Astrocyte (in vitro differentiated cells and primary cell): ENCODE data around the gene CERK. TPM values are rescaled to one million over a fixed set of nuclear protein-coding genes. Genes with fewer than 3 reads are reported as not detected.
A peak's percentile ranks its signal among the peaks of the same experiment; 100 is the strongest.

Experiments used
- DNase-seq: peaks from one replicate; pipeline ENCODE4 v3.0.0-alpha.2; 2010; ENCODE audit warnings: low read depth
- FAIRE-seq: peaks from 2 replicates; lab custom pipeline; 2011; peaks lifted over from hg19 to GRCh38; lab: Jason Lieb, UNC
- H2AFZ ChIP-seq: 2 replicates; pipeline ENCODE4 v1.6.0; 2012; ENCODE audit warnings: low read depth, low read length, inconsistent platforms
- H3K27ac ChIP-seq: 2 replicates; pipeline ENCODE4 v1.5.1; 2011; ENCODE audit warnings: low read depth, low read length, inconsistent platforms
- H3K27me3 ChIP-seq: 2 replicates; pipeline ENCODE4 v1.6.0; 2011; ENCODE audit warnings: low read length, inconsistent platforms; ENCODE audit not compliant: insufficient read depth
- H3K36me3 ChIP-seq: 2 replicates; pipeline ENCODE4 v1.5.1; 2011; ENCODE audit warnings: low read length, inconsistent platforms; ENCODE audit not compliant: insufficient read depth
- H3K4me1 ChIP-seq: 2 replicates; pipeline ENCODE4 v1.5.1; 2011; ENCODE audit warnings: low read length, inconsistent platforms; ENCODE audit not compliant: insufficient read depth
- H3K4me2 ChIP-seq: 2 replicates; pipeline ENCODE4 v1.6.0; 2012; ENCODE audit warnings: low read length, inconsistent platforms
- H3K4me3 ChIP-seq: 2 replicates; pipeline ENCODE4 v1.5.1; 2011; ENCODE audit warnings: low read depth, mild to moderate bottlenecking, low read length, inconsistent platforms; ENCODE audit not compliant: insufficient read depth
- H3K79me2 ChIP-seq: 2 replicates; pipeline ENCODE4 v1.6.0; 2012; ENCODE audit warnings: mild to moderate bottlenecking, low read length, inconsistent platforms; ENCODE audit not compliant: insufficient read depth
- H3K9ac ChIP-seq: 2 replicates; pipeline ENCODE4 v1.6.0; 2012; ENCODE audit warnings: mild to moderate bottlenecking, low read length, inconsistent platforms
- H3K9me3 ChIP-seq: 2 replicates; pipeline ENCODE4 v1.5.1; 2012; ENCODE audit warnings: low read depth, mild to moderate bottlenecking, low read length, inconsistent platforms; ENCODE audit not compliant: insufficient read depth
- H4K20me1 ChIP-seq: 2 replicates; pipeline ENCODE4 v1.6.0; 2012; ENCODE audit warnings: low read length, inconsistent platforms; ENCODE audit not compliant: insufficient read depth
- H3K27ac Mint-ChIP-seq: one replicate; pipeline ENCODE4 v1.8.0; 2021; ENCODE audit warnings: mild to moderate bottlenecking, mixed read lengths; ENCODE audit not compliant: unreplicated experiment
- H3K27me3 Mint-ChIP-seq: one replicate; pipeline ENCODE4 v1.8.0; 2021; ENCODE audit warnings: low read depth, mixed read lengths; ENCODE audit not compliant: unreplicated experiment
- H3K36me3 Mint-ChIP-seq: one replicate; pipeline ENCODE4 v1.8.0; 2021; ENCODE audit warnings: low read depth, mixed read lengths; ENCODE audit not compliant: unreplicated experiment
- H3K4me1 Mint-ChIP-seq: one replicate; pipeline ENCODE4 v1.8.0; 2021; ENCODE audit warnings: low read depth, mixed read lengths; ENCODE audit not compliant: unreplicated experiment
- H3K4me3 Mint-ChIP-seq: one replicate; pipeline ENCODE4 v1.8.0; 2021; ENCODE audit warnings: mild to moderate bottlenecking, moderate library complexity, mixed read lengths; ENCODE audit not compliant: unreplicated experiment
- H3K9me3 Mint-ChIP-seq: one replicate; pipeline ENCODE4 v1.8.0; 2021; ENCODE audit warnings: mild to moderate bottlenecking, mixed read lengths; ENCODE audit not compliant: unreplicated experiment
- CTCF ChIP-seq: IDR thresholded peaks from 2 replicates; pipeline ENCODE4 v1.5.1; 2011; ENCODE audit warnings: low read depth, mild to moderate bottlenecking, inconsistent platforms, low read length, moderate library complexity; ENCODE audit not compliant: insufficient read depth
- EZH2 ChIP-seq: IDR thresholded peaks from 2 replicates; pipeline ENCODE4 v1.6.1; 2012; ENCODE audit warnings: mild to moderate bottlenecking, low read length, inconsistent platforms; ENCODE audit not compliant: insufficient read depth
- total RNA-seq: library from RNA; stranded (reverse); gene quantifications from 2 replicates; pipeline ENCODE4 v1.2.1, GENCODE V29; 2021

Gene CERK
- total RNA-seq, 1 donor from 2014 or later, result 23.2 TPM

GRCh38 chr22:46706060-46706459 lies 32.0 kb downstream of the CERK start:
- DNase-seq, result no peak

GRCh38 chr22:46703996-46704370 lies 34.1 kb downstream of the CERK start:
- Histone ChIP-seq H4K20me1 (peaks cover 18% of the 10 kb centered on the region), H3K27me3 (no peaks in the 10 kb centered on the region), H3K9ac (no peak overlapping the region), H3K4me1 (no peaks in the 10 kb centered on the region), H3K4me3 (no peak overlapping the region), H2AFZ (no peak overlapping the region), H3K27ac (no peak overlapping the region), H3K9me3 (no peaks in the 10 kb centered on the region), H3K4me2 (no peak overlapping the region), H3K79me2 (no peaks in the 10 kb centered on the region), H3K36me3 (peaks cover 13% of the 10 kb centered on the region)
- TF ChIP-seq CTCF, result no peak
- peaks cover 13% of the 10 kb centered on the region for H3K36me3 Mint-ChIP-seq
- H3K9me3 Mint-ChIP-seq, result no peaks in the 10 kb centered on the region
- H3K27ac Mint-ChIP-seq, result no peak overlapping the region
- H3K27me3 Mint-ChIP-seq, result no peaks in the 10 kb centered on the region
- DNase-seq (no peak), FAIRE-seq (no peak)
- no peaks in the 10 kb centered on the region for H3K4me1 Mint-ChIP-seq
- H3K4me3 Mint-ChIP-seq, result no peak overlapping the region

More at GRCh38 chr22:46706060-46706459, 32.0 kb downstream of the CERK start:
- Histone ChIP-seq H4K20me1 (peaks cover 18% of the 10 kb centered on the region), H3K4me2 (no peak overlapping the region), H3K9ac (no peak overlapping the region), H3K27me3 (no peaks in the 10 kb centered on the region), H3K4me3 (no peak overlapping the region), H3K27ac (no peak overlapping the region), H2AFZ (no peak overlapping the region), H3K4me1 (peaks cover 2% of the 10 kb centered on the region), H3K79me2 (no peaks in the 10 kb centered on the region), H3K9me3 (no peaks in the 10 kb centered on the region), H3K36me3 (peaks cover 27% of the 10 kb centered on the region)
- H3K4me3 Mint-ChIP-seq, result no peak overlapping the region
- TF ChIP-seq EZH2, result no peak
- no peak for TF ChIP-seq CTCF
- H3K27me3 Mint-ChIP-seq, result no peaks in the 10 kb centered on the region
- H3K9me3 Mint-ChIP-seq, result no peaks in the 10 kb centered on the region
- FAIRE-seq, result no peak
- no peaks in the 10 kb centered on the region for H3K4me1 Mint-ChIP-seq
- H3K36me3 Mint-ChIP-seq, result peaks cover 16% of the 10 kb centered on the region
- no peak overlapping the region for H3K27ac Mint-ChIP-seq

GRCh38 chr22:46703171-46703995 lies 34.7 kb downstream of the CERK start:
- Mint-ChIP-seq H3K9me3 (no peaks in the 10 kb centered on the region), H3K36me3 (peaks cover 13% of the 10 kb centered on the region), H3K27me3 (no peaks in the 10 kb centered on the region), H3K4me1 (no peaks in the 10 kb centered on the region), H3K27ac (peak overlapping the region; percentile 34), H3K4me3 (no peak overlapping the region)
- H3K79me2 ChIP-seq, result no peaks in the 10 kb centered on the region
- H2AFZ ChIP-seq, result no peak overlapping the region
- H3K27me3 ChIP-seq, result no peaks in the 10 kb centered on the region
- no peak overlapping the region for H3K4me3 ChIP-seq
- FAIRE-seq, result no peak
- H3K9me3 ChIP-seq, result no peaks in the 10 kb centered on the region
- no peak for DNase-seq
- TF ChIP-seq CTCF (no peak), EZH2 (no peak)
- H4K20me1 ChIP-seq, result peaks cover 18% of the 10 kb centered on the region
- H3K27ac ChIP-seq, result no peak overlapping the region
- H3K4me2 ChIP-seq, result no peak overlapping the region
- H3K36me3 ChIP-seq, result peaks cover 9% of the 10 kb centered on the region
- H3K9ac ChIP-seq, result no peak overlapping the region
- H3K4me1 ChIP-seq, result no peaks in the 10 kb centered on the region
